Middle frontal gyrus (tissue), 1 donor: Measurements from ENCODE around the gene NME7.

Source experiments
- DNase-seq: peaks from one replicate; pipeline ENCODE4 v3.0.0-alpha.2; 2015; ENCODE audit warnings: low spot score; ENCODE audit errors: extremely low spot score

Gene NME7

GRCh38 chr1:169108863-169109560 is 258.6 kb downstream of the NME7 start:
- DNase-seq: no peak

- no peak for DNase-seq
These were observed 259.4 kb downstream of the NME7 start for GRCh38 chr1:169108223-169108622.

DNA sequence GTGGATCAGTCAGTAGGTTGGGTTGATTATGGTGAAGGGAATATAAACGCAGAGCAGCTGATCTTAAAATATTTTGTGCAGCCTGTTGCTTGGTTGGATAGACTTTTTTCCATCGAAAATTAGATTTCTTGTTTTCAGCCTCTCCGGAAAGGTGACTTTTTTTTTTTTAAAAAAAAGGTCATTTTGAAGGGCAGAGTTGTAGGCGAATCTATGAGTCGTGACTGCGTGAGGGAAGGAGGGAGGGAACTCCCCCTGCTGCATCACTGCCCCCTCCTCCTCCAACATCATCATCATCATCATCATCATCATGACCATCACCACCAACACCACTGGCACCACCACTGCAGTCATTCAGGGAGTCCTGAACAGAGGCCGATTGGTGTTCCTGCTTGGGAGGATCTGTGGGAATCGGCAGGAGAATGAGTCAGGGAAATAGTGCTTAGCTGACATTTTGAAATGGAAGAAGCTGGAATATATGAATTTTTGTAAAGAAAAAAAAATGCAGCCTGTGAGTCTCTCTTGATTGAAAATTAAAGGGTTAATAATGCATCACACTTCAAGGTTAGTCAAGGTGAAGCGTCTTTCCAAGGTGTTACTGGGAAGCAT is 259.9 kb downstream of the NME7 start:
- no peak for DNase-seq

GRCh38 chr1:169106921-169107602 is 260.5 kb downstream of the NME7 start:
- no peak for DNase-seq

DNA sequence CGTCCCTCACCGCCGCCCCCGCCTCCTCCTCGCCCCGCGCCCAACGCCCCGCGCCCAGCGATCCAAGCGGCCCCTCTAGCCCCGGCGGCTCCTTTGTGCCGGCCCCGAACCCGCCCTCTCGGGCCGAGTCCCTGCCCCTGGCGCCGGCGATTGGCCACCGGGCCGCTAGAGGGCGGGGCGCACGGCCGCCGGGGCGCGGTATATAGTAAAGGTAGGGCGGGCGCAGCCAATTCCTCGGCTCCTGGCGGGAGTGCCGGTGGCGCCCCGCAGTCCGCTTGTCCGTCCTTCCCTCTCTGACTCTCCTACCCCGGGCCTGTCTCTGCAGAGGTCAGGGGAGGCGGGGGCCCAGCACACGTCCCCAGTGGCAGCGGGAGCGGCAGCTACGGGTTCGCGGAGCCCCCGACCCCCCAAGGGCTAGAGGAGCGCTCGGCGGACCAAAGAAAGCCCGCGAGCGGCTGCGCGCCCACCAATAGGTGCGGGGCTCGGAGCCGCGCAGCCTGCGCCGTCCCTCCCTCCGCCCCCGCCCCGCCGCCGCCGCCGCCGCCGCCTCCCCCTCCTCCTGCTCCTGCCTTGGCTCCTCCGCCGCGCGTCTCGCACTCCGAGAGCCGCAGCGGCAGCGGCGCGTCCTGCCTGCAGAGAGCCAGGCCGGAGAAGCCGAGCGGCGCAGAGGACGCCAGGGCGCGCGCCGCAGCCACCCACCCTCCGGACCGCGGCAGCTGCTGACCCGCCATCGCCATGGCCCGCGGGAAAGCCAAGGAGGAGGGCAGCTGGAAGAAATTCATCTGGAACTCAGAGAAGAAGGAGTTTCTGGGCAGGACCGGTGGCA is 261.3 kb downstream of the NME7 start, which contains the start of gene ATP1B1:
TSS of gene ATP1B1 (plus strand) at position 596 of the 826 bp plus-strand sequence. CDS start at position 736, 140 bp downstream.
- peak; percentile 88 for DNase-seq

DNA sequence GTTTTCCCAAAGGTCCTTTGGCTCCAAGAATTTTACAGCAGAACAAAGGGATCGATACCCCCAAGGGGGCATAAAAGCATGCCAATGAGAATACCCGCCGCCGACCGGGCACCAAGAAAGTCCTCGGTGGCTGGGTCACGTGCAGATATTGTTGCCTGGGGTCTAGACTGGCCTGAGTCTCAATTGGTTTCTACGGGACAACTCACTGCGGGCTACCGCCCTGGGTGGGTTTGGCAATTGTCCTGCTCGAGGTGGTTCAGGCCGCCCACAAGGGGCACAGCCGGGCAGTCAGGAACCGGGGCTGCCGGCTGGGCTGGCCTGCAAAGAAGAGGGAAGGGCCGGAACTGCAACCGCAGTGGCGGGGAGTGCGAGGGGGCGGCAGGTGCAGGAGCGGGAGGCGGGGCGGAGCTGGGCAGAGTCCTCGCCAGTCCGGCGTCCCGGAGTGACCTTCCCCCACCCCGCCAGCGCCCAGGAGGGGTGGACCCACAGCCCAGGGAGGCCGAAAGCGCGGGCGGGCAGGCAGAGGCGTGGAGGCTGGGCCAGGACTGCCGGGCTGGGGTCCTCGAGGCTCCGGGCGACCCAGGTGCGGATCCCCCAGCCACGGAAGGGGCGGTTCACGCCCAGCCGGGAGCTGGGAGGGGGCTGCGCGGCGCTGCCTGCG is 262.0 kb downstream of the NME7 start:
- no peak for DNase-seq

DNA sequence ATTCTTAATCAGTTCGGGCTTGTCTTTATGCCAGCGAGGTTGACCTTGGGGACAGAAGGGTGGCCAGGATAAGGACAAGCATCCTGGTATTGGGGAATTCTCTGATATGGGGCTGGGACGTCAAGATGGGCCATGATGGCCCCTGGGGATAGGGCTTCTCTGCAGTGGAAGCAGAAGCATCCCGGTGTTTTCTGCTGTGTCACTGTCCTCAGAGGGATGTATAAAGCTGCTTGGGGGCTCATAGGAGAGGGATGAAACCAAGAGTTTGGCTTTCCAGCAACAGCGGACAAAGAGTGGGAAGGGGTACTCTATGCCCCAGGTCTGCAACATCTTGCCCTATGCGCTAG is 262.5 kb downstream of the NME7 start:
- DNase-seq: no peak

DNA sequence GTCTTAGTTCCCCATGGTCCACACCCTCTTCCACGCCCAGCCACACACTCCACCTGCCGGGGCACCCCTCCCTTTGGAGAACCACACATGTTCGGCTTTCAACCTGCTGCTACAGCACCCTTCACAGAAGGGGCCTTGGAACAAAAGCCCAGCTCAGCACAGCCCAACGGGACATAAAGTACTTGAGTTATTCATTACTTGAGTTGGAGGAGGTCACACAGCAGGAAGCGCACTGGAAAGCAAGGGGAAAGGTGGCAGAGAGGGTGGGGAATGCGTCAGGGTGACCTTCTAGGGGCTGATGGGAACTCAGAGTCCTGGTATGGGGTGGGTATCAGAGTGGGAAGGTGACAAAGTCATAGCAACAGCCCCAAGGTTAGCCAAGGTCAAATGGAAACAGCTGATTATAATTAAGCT is 264.1 kb downstream of the NME7 start:
- DNase-seq: no peak

- no peak for DNase-seq
These were observed 264.6 kb downstream of the NME7 start for GRCh38 chr1:169103002-169103401.

DNA sequence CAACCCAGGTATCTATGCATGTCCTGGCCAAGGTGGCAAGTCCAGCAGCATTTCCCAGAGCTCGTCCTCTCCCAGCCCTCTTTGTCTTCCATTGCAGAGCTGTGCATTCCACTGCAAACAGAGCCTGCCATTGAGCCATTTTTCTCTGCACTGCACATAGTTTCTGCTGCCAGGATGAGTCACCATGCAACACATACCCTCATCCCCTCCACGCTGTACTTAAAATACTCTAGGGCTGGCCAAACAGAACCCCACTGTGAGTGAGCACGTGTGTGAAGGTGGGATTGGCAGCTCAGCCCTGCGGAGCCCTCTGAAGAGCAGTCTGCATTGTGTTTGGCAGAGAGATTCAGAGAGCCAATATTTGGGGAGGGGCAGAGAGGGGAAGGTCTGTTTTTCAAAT is 265.0 kb downstream of the NME7 start:
- DNase-seq: peak; percentile 65

- DNase-seq: no peak
These were observed 266.9 kb downstream of the NME7 start for GRCh38 chr1:169100651-169101088.

DNA sequence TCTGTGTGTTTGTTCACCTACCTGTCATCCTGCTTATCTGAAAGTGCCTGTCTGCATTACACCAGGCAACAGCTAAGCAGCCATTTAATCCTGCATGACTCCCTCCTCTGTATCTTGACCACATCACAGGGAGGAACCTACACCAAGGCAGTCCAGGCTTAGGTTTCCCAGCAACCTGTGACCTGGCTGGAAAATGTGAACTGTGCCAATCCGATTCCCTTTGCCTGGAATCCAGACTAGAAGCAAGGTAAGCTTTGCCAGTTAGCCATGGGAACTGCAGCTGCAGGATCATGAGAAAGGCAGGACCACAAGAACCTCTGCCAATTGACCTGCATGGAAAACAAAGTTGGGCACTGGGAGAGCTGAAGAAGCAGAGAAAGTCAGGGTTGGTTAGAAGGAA is 267.4 kb downstream of the NME7 start:
- no peak for DNase-seq

GRCh38 chr1:169099561-169099960 is 268.0 kb downstream of the NME7 start:
- no peak for DNase-seq

DNA sequence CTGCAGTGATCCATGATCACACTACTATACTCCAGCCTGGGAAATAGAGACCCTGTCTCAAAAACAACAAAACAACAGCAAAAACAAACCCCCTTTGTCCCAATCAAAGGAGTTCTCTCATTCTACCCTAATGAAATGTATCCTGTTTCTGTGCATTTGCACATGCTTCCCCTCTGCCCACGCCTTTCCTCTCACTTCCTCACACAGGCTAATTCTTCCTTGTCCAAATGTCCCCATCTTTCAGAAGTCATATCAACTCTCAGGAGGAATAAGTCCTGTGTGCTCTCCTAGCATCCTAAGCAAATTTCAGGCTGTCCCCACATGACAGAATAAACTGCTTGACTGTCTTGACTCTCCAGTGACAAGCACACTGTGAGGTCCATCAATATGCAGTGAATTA is 269.2 kb downstream of the NME7 start:
- no peak for DNase-seq

- DNase-seq: no peak
These were observed 272.6 kb downstream of the NME7 start for GRCh38 chr1:169094897-169095569.

DNA sequence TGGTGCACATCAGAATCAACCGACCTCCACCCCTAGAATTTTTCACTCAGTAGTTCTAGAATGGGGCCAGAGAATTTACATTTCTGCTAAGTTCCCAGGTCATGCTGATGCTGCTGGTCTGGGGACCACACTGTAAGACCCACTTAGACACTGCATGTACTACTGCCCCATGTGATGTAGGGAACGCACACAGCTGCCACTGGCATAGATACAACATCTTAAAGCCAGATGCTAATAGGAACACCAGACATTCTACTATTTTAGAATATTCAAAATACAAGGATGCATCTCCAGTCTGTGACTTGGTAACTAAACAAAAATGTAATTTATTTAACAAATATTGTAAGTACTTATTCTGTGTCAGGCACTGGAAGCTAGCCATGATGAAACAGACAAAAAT is 275.2 kb downstream of the NME7 start:
- no peak for DNase-seq

- DNase-seq: no peak
These were observed 276.1 kb downstream of the NME7 start for GRCh38 chr1:169091480-169091941.

GRCh38 chr1:169090900-169091311 is 276.7 kb downstream of the NME7 start:
- no peak for DNase-seq

GRCh38 chr1:169090308-169090899 is 277.2 kb downstream of the NME7 start:
- DNase-seq: no peak

GRCh38 chr1:169089776-169090175 is 277.8 kb downstream of the NME7 start:
- DNase-seq: no peak
